Peyer's patch (tissue), 4 donors: Measurements from ENCODE around the gene GAN. TPM values are rescaled to one million over a fixed set of nuclear protein-coding genes. Genes with fewer than 3 reads are reported as not detected.

ENCODE experiments used
- DNase-seq, 3 donors: peaks; one replicate each; pipeline ENCODE4 v3.0.0-alpha.2; 2017 to 2019
- H3K27ac ChIP-seq, 4 donors: fragments of 200-600 bp; sonication (generic); one replicate each; pipeline ENCODE4 v1.5.1; 2016 to 2019
- H3K27me3 ChIP-seq, 2 donors: fragments of 200-600 bp; sonication (generic); one replicate each; pipeline ENCODE4 v1.5.1; 2019
- H3K36me3 ChIP-seq, 3 donors: fragments of 200-600 bp; sonication (generic); one replicate each; pipeline ENCODE4 v1.5.1; 2016 to 2019
- H3K4me1 ChIP-seq, 4 donors: fragments of 200-600 bp; sonication (generic); one replicate each; pipeline ENCODE4 v1.5.1; 2016 to 2019
- H3K4me3 ChIP-seq, 4 donors: fragments of 200-600 bp; sonication (generic); 1 replicate in 3 of 4; 2 replicates in 1 of 4; pipeline ENCODE4 v1.5.1; 2016 to 2019; ENCODE audit warnings: mild to moderate bottlenecking in 1 of 4
- H3K9me3 ChIP-seq, 4 donors: fragments of 200-600 bp; sonication (generic); one replicate each; pipeline ENCODE4 v1.5.1; 2016 to 2019; ENCODE audit warnings: mild to moderate bottlenecking in 1 of 4
- POLR2A ChIP-seq, 2 donors: fragments of 450-650 bp; IDR thresholded peaks; one replicate each; pipeline ENCODE4 v1.5.1; 2017; ENCODE audit warnings: antibody characterized with exemption in 2 of 2, mild to moderate bottlenecking in 2 of 2, moderate library complexity in 2 of 2
- total RNA-seq, 4 donors: library from RNA; depleted of rRNA; stranded (reverse); fragments of >200 nt; gene quantifications; one replicate each; pipeline ENCODE4 v1.1.0, GENCODE V29; 2016
- TF ChIP-seq, protein P1 (sequence below), 6 experiments: fragments of 450-650 bp in 4 of 6; fragments of 200-600 bp in 2 of 6; sonication (generic) in 1 of 6; IDR thresholded peaks; one replicate each; pipeline ENCODE4 v1.5.1; 2017 to 2019; ENCODE audit warnings: antibody characterized with exemption in 6 of 6, mild to moderate bottlenecking in 3 of 6, moderate library complexity in 1 of 6

Gene GAN
- total RNA-seq, 4 donors from 2014 or later: 7.4 to 15.2 (median 11.9) TPM

- H3K4me3 ChIP-seq: no peak overlapping the region
- TF ChIP-seq, protein P1, sequence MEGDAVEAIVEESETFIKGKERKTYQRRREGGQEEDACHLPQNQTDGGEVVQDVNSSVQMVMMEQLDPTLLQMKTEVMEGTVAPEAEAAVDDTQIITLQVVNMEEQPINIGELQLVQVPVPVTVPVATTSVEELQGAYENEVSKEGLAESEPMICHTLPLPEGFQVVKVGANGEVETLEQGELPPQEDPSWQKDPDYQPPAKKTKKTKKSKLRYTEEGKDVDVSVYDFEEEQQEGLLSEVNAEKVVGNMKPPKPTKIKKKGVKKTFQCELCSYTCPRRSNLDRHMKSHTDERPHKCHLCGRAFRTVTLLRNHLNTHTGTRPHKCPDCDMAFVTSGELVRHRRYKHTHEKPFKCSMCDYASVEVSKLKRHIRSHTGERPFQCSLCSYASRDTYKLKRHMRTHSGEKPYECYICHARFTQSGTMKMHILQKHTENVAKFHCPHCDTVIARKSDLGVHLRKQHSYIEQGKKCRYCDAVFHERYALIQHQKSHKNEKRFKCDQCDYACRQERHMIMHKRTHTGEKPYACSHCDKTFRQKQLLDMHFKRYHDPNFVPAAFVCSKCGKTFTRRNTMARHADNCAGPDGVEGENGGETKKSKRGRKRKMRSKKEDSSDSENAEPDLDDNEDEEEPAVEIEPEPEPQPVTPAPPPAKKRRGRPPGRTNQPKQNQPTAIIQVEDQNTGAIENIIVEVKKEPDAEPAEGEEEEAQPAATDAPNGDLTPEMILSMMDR (IDR thresholded peaks at IDR 0.05): no peak
- TF ChIP-seq POLR2A (IDR thresholded peaks at IDR 0.05): no peak
- no peaks in the 10 kb centered on the region for H3K9me3 ChIP-seq
- H3K27ac ChIP-seq: no peak overlapping the region
- no peak for DNase-seq
- peaks cover 0 to 28% (median 0%) of the 10 kb centered on the region in 4 donors for H3K4me1 ChIP-seq
- no peaks in the 10 kb centered on the region for H3K27me3 ChIP-seq
- H3K36me3 ChIP-seq: no peaks in the 10 kb centered on the region
These were observed 3.9 kb downstream of the GAN start for GRCh38 chr16:81318711-81319110.

- no peaks in the 10 kb centered on the region for H3K27me3 ChIP-seq
- no peak for DNase-seq
- H3K36me3 ChIP-seq: no peaks in the 10 kb centered on the region
- no peak overlapping the region for H3K4me3 ChIP-seq
- H3K9me3 ChIP-seq: no peaks in the 10 kb centered on the region
- peaks cover 0 to 23% (median 0%) of the 10 kb centered on the region in 4 donors for H3K4me1 ChIP-seq
- TF ChIP-seq POLR2A (IDR thresholded peaks at IDR 0.05): no peak
- TF ChIP-seq, protein P1 (IDR thresholded peaks at IDR 0.05): no peak
- H3K27ac ChIP-seq: no peak overlapping the region
These were observed 4.6 kb downstream of the GAN start for GRCh38 chr16:81319221-81319912.

- no peak overlapping the region for H3K27ac ChIP-seq
- no peak for TF ChIP-seq POLR2A (IDR thresholded peaks at IDR 0.05)
- TF ChIP-seq, protein P1 (IDR thresholded peaks at IDR 0.05): no peak
- no peak for DNase-seq
These were observed 6.3 kb downstream of the GAN start for GRCh38 chr16:81321039-81321438.

GRCh38 chr16:81321536-81321935 lies 6.8 kb downstream of the GAN start:
- H3K27me3 ChIP-seq: no peaks in the 10 kb centered on the region
- H3K27ac ChIP-seq: no peak overlapping the region
- no peaks in the 10 kb centered on the region for H3K36me3 ChIP-seq
- TF ChIP-seq, protein P1 (IDR thresholded peaks at IDR 0.05): no peak
- TF ChIP-seq POLR2A (IDR thresholded peaks at IDR 0.05): no peak
- H3K9me3 ChIP-seq: no peaks in the 10 kb centered on the region
- DNase-seq: no peak
- peaks cover 0 to 16% (median 0%) of the 10 kb centered on the region in 4 donors for H3K4me1 ChIP-seq
- no peak overlapping the region for H3K4me3 ChIP-seq

More at GRCh38 chr16:81321039-81321438, 6.3 kb downstream of the GAN start:
- Histone ChIP-seq H3K27me3 (no peaks in the 10 kb centered on the region), H3K9me3 (no peaks in the 10 kb centered on the region), H3K4me1 (peaks cover 0 to 21% (median 0%) of the 10 kb centered on the region in 4 donors), H3K4me3 (no peak overlapping the region), H3K36me3 (no peaks in the 10 kb centered on the region)

DNA sequence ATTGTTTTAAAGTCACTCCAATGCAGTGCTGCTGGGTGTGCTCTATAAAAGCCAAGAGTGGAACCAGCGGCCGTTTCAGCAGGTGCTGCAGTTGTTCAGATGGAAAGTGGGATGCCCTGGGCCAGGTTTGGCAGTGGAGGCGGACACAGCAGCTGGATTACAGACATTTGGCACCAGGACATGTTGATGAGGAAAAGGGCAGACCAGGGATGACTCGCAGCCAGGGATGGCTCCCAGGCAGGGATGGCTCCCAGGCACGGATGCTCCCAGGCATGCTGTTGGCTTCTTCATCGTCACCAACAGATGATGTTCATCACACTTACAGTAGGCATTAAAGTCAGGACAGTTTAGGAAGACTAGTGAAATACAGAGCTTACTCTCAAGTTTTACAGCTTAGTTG lies 10.0 kb downstream of the GAN start:
- H3K4me1 ChIP-seq: peaks cover 0 to 7% (median 0%) of the 10 kb centered on the region in 4 donors

More for the DNA sequence above, 10.0 kb downstream of the GAN start:
- Histone ChIP-seq H3K27ac (no peak overlapping the region), H3K4me3 (no peak overlapping the region), H3K9me3 (no peaks in the 10 kb centered on the region), H3K36me3 (no peaks in the 10 kb centered on the region), H3K27me3 (no peaks in the 10 kb centered on the region)
- TF ChIP-seq, protein P1 (IDR thresholded peaks at IDR 0.05): no peak
- no peak for TF ChIP-seq POLR2A (IDR thresholded peaks at IDR 0.05)
- no peak for DNase-seq
